ENCODE results near the gene SLAMF8. TPM values are rescaled to one million over a fixed set of nuclear protein-coding genes. Genes with fewer than 3 reads are reported as not detected.

The SLAMF8 gene
- total RNA-seq, 2 experiments from 2014 or later, result 1.1 to 1.8 TPM

GRCh38 chr1:159799446-159799985 is 27.2 kb upstream of the SLAMF8 start:
- no peak overlapping the region for H3K4me3 Mint-ChIP-seq
- POLR2A ChIA-PET, result interaction anchor here (1.0 to 1.8 kb wide), 3 partner anchors 26 to 124 kb away, joined by 3 to 7 read pairs (median 3); no protein-coding TSS in a partner anchor
- no peak overlapping the region for H3K27ac Mint-ChIP-seq
- no peaks in the 10 kb centered on the region for H3K9me3 Mint-ChIP-seq
- peaks cover 44% of the 10 kb centered on the region for H3K27me3 Mint-ChIP-seq
- H3K36me3 Mint-ChIP-seq, result no peaks in the 10 kb centered on the region
- ATAC-seq (ENCODE audit: low read depth) (no peak), DNase-seq (no peak)
- peaks cover 20% of the 10 kb centered on the region for H3K4me1 Mint-ChIP-seq

- peaks cover 52% of the 10 kb centered on the region for H3K27me3 Mint-ChIP-seq
- peak; percentile 73 for ATAC-seq (ENCODE audit: low read depth)
- H3K9me3 Mint-ChIP-seq, result no peaks in the 10 kb centered on the region
- peak; percentile 40 for DNase-seq
- no peaks in the 10 kb centered on the region for H3K36me3 Mint-ChIP-seq
- H3K4me3 Mint-ChIP-seq, result peak overlapping the region; percentile 14
- POLR2A ChIA-PET, result interaction anchor here (1.0 to 1.8 kb wide), 3 partner anchors 25 to 94 kb away, joined by 3 to 7 read pairs (median 3); no protein-coding TSS in a partner anchor
- peaks cover 20% of the 10 kb centered on the region for H3K4me1 Mint-ChIP-seq
- H3K27ac Mint-ChIP-seq, result no peak overlapping the region
Measured at GRCh38 chr1:159800177-159800930, 26.3 kb upstream of the SLAMF8 start.

GRCh38 chr1:159802111-159802510 is 24.6 kb upstream of the SLAMF8 start, which contains the start of gene FCRL6:
Gene FCRL6, plus strand, starts transcription at chr1:159802360. Its CDS starts 65 bp downstream, at chr1:159802425.
- Mint-ChIP-seq H3K27ac (no peak within 1 kb of the TSS), H3K4me1 (peaks cover 20% of the 10 kb centered on the region)
- POLR2A ChIA-PET, result interaction anchor here (1.2 kb wide), 1 partner anchor 91 kb away, joined by 3 read pairs; no protein-coding TSS in a partner anchor

GRCh38 chr1:159803956-159804689 is 22.6 kb upstream of the SLAMF8 start:
- H3K27ac Mint-ChIP-seq, result no peak overlapping the region
- POLR2A ChIA-PET, result no interaction called here
- peaks cover 46% of the 10 kb centered on the region for H3K27me3 Mint-ChIP-seq
- DNase-seq, result no peak
- H3K36me3 Mint-ChIP-seq, result no peaks in the 10 kb centered on the region
- peaks cover 20% of the 10 kb centered on the region for H3K4me1 Mint-ChIP-seq
- peak; percentile 41 for ATAC-seq (ENCODE audit: low read depth)
- H3K4me3 Mint-ChIP-seq, result no peak overlapping the region
- no peaks in the 10 kb centered on the region for H3K9me3 Mint-ChIP-seq

More at GRCh38 chr1:159802111-159802510, 24.6 kb upstream of the SLAMF8 start, which contains the start of gene FCRL6:
- H3K4me3 Mint-ChIP-seq, result no peak within 1 kb of the TSS
- DNase-seq (no peak), ATAC-seq (ENCODE audit: low read depth) (no peak)
- no peaks in the 10 kb centered on the region for H3K9me3 Mint-ChIP-seq
- H3K36me3 Mint-ChIP-seq, result no peaks in the 10 kb centered on the region
- H3K27me3 Mint-ChIP-seq, result peaks cover 51% of the 10 kb centered on the region

- Mint-ChIP-seq H3K4me1 (peaks cover 13% of the 10 kb centered on the region), H3K27me3 (peaks cover 44% of the 10 kb centered on the region), H3K4me3 (no peak overlapping the region), H3K27ac (no peak overlapping the region), H3K9me3 (no peaks in the 10 kb centered on the region), H3K36me3 (no peaks in the 10 kb centered on the region)
- POLR2A ChIA-PET, result no interaction called here
- DNase-seq (no peak), ATAC-seq (ENCODE audit: low read depth) (no peak)
Measured at GRCh38 chr1:159804924-159805323, 21.7 kb upstream of the SLAMF8 start.

- Mint-ChIP-seq H3K9me3 (no peaks in the 10 kb centered on the region), H3K4me3 (no peak overlapping the region), H3K27me3 (peaks cover 28% of the 10 kb centered on the region), H3K27ac (no peak overlapping the region), H3K36me3 (no peaks in the 10 kb centered on the region), H3K4me1 (peaks cover 3% of the 10 kb centered on the region)
- DNase-seq (no peak), ATAC-seq (ENCODE audit: low read depth) (no peak)
- POLR2A ChIA-PET, result no interaction called here
Measured at GRCh38 chr1:159815926-159816325, 10.7 kb upstream of the SLAMF8 start.

- Mint-ChIP-seq H3K4me1 (peaks cover 5% of the 10 kb centered on the region), H3K4me3 (no peak overlapping the region), H3K36me3 (no peaks in the 10 kb centered on the region), H3K27ac (no peak overlapping the region), H3K27me3 (peaks cover 27% of the 10 kb centered on the region), H3K9me3 (no peaks in the 10 kb centered on the region)
- POLR2A ChIA-PET, result interaction anchor here (0.7 kb wide), 1 partner anchor 25 kb away, joined by 6 read pairs; no protein-coding TSS in a partner anchor
- ATAC-seq (ENCODE audit: low read depth) (no peak), DNase-seq (no peak)
Measured at GRCh38 chr1:159817276-159818041, 9.2 kb upstream of the SLAMF8 start.

GRCh38 chr1:159821171-159821867 is 5.4 kb upstream of the SLAMF8 start:
- Mint-ChIP-seq H3K4me1 (peaks cover 25% of the 10 kb centered on the region), H3K27me3 (peaks cover 49% of the 10 kb centered on the region), H3K9me3 (no peaks in the 10 kb centered on the region), H3K36me3 (no peaks in the 10 kb centered on the region), H3K27ac (no peak overlapping the region), H3K4me3 (no peak overlapping the region)
- no peak for DNase-seq
- POLR2A ChIA-PET, result no interaction called here
- ATAC-seq (ENCODE audit: low read depth), result no peak

- ATAC-seq (ENCODE audit: low read depth) (no peak), DNase-seq (no peak)
- POLR2A ChIA-PET, result no interaction called here
- peaks cover 6% of the 10 kb centered on the region for H3K36me3 Mint-ChIP-seq
- peaks cover 49% of the 10 kb centered on the region for H3K27me3 Mint-ChIP-seq
- H3K4me3 Mint-ChIP-seq, result no peak overlapping the region
- peaks cover 4% of the 10 kb centered on the region for H3K9me3 Mint-ChIP-seq
- no peak overlapping the region for H3K27ac Mint-ChIP-seq
- peaks cover 46% of the 10 kb centered on the region for H3K4me1 Mint-ChIP-seq
Measured at GRCh38 chr1:159823406-159823805, 3.3 kb upstream of the SLAMF8 start.

GRCh38 chr1:159825564-159825963 is 1.1 kb upstream of the SLAMF8 start:
- peaks cover 12% of the 10 kb centered on the region for H3K36me3 Mint-ChIP-seq
- H3K4me1 Mint-ChIP-seq, result peaks cover 53% of the 10 kb centered on the region
- H3K4me3 Mint-ChIP-seq, result peak overlapping the region; percentile 36
- H3K27me3 Mint-ChIP-seq, result peaks cover 56% of the 10 kb centered on the region
- POLR2A ChIA-PET, result interaction anchor here (0.7 to 3.6 kb wide), 3 partner anchors 26 to 98 kb away, joined by 3 to 24 read pairs (median 5); partner anchors contain the start of gene TAGLN2
- ATAC-seq (ENCODE audit: low read depth) (peak; percentile 7), DNase-seq (no peak)
- H3K9me3 Mint-ChIP-seq, result peaks cover 6% of the 10 kb centered on the region
- H3K27ac Mint-ChIP-seq, result peak overlapping the region; percentile 63

GRCh38 chr1:159827102-159827490 is 423 bp downstream of the SLAMF8 start:
- peak overlapping the region; percentile 36 for H3K4me3 Mint-ChIP-seq
- ATAC-seq (ENCODE audit: low read depth) (no peak), DNase-seq (no peak)
- POLR2A ChIA-PET, result interaction anchor here (0.7 to 3.6 kb wide), 4 partner anchors 27 to 327 kb away, joined by 3 to 24 read pairs (median 4); partner anchors contain the start of gene TAGLN2
- H3K4me1 Mint-ChIP-seq, result peaks cover 52% of the 10 kb centered on the region
- peaks cover 56% of the 10 kb centered on the region for H3K27me3 Mint-ChIP-seq
- peak overlapping the region; percentile 53 for H3K27ac Mint-ChIP-seq
- peaks cover 6% of the 10 kb centered on the region for H3K9me3 Mint-ChIP-seq
- peaks cover 12% of the 10 kb centered on the region for H3K36me3 Mint-ChIP-seq

- ATAC-seq (ENCODE audit: low read depth) (peak; percentile 11), DNase-seq (no peak)
- peaks cover 12% of the 10 kb centered on the region for H3K36me3 Mint-ChIP-seq
- POLR2A ChIA-PET, result interaction anchor here (0.7 to 3.6 kb wide), 4 partner anchors 27 to 327 kb away, joined by 3 to 24 read pairs (median 4); partner anchors contain the start of gene TAGLN2
- H3K4me1 Mint-ChIP-seq, result peaks cover 52% of the 10 kb centered on the region
- peaks cover 6% of the 10 kb centered on the region for H3K9me3 Mint-ChIP-seq
- peak overlapping the region; percentile 36 for H3K4me3 Mint-ChIP-seq
- H3K27ac Mint-ChIP-seq, result peak overlapping the region; percentile 53
- peaks cover 51% of the 10 kb centered on the region for H3K27me3 Mint-ChIP-seq
Measured at GRCh38 chr1:159827549-159827948, 876 bp downstream of the SLAMF8 start.
